ENCODE results near the gene TSPAN4. TPM values are rescaled to one million over a fixed set of nuclear protein-coding genes. Genes with fewer than 3 reads are reported as not detected.

The TSPAN4 gene
- total and polyA plus RNA-seq, 4 donors = 16.5 to 38.1 (median 30.4) TPM

DNA sequence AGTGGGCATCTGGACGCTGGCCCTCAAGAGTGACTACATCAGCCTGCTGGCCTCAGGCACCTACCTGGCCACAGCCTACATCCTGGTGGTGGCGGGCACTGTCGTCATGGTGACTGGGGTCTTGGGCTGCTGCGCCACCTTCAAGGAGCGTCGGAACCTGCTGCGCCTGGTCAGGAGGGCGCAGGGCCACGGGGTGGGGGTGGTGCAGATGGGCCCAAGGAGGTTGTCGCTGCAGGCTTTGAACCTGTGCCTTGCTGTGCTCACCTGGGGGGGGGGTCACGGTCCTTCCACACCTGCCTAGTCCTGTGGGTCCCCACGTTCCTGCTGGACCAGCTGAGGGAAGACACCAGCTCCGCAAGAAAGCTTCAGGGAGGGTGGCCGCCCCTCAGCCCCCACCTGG, 6.4 kb upstream of the TSPAN4 start:
- Histone ChIP-seq H3K36me3 (ENCODE audit: control insufficient read depth in 4 of 4, insufficient read depth in 3 of 4, low read depth in 1 of 4, low read length in 3 of 4) (peaks cover 5 to 28% (median 11%) of the 10 kb centered on the region in 4 donors), H3K27ac (ENCODE audit: low read depth in 1 of 2, low read length in 2 of 2) (no peak overlapping the region), H3K27me3 (ENCODE audit: control insufficient read depth in 4 of 4, insufficient read depth in 4 of 4, low read length in 3 of 4) (no peaks in the 10 kb centered on the region), H3K9ac (ENCODE audit: low read depth in 1 of 2, low read length in 2 of 2) (no peak overlapping the region), H3K4me1 (ENCODE audit: control insufficient read depth in 4 of 4, insufficient read depth in 4 of 4, low read length in 3 of 4) (peaks cover 26 to 63% (median 41%) of the 10 kb centered on the region in 4 donors), H3K9me3 (ENCODE audit: control insufficient read depth in 4 of 4, low read length in 3 of 4) (no peaks in the 10 kb centered on the region), H3K4me3 (ENCODE audit: low read depth in 1 of 3, low read length in 3 of 3) (no peak overlapping the region)
- DNase-seq (ENCODE audit: low spot score) = no peak
- WGBS = 94% methylated on average over 14 of the region's 14 CpGs
- TF ChIP-seq, protein P1, sequence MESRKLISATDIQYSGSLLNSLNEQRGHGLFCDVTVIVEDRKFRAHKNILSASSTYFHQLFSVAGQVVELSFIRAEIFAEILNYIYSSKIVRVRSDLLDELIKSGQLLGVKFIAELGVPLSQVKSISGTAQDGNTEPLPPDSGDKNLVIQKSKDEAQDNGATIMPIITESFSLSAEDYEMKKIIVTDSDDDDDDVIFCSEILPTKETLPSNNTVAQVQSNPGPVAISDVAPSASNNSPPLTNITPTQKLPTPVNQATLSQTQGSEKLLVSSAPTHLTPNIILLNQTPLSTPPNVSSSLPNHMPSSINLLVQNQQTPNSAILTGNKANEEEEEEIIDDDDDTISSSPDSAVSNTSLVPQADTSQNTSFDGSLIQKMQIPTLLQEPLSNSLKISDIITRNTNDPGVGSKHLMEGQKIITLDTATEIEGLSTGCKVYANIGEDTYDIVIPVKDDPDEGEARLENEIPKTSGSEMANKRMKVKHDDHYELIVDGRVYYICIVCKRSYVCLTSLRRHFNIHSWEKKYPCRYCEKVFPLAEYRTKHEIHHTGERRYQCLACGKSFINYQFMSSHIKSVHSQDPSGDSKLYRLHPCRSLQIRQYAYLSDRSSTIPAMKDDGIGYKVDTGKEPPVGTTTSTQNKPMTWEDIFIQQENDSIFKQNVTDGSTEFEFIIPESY (IDR thresholded peaks at IDR 0.05) = no peak
- TF ChIP-seq GABPA (IDR thresholded peaks at IDR 0.05 in 1 of 2, conservative IDR thresholded peaks at IDR 0.05 in 1 of 2) (no peak), NR2F2 (IDR thresholded peaks at IDR 0.05) (no peak), TAF1 (conservative IDR thresholded peaks at IDR 0.05) (no peak), MAX (IDR thresholded peaks at IDR 0.05) (no peak), SP1 (IDR thresholded peaks at IDR 0.05) (no peak), RAD21 (IDR thresholded peaks at IDR 0.05) (no peak)
- TF ChIP-seq, protein P2, sequence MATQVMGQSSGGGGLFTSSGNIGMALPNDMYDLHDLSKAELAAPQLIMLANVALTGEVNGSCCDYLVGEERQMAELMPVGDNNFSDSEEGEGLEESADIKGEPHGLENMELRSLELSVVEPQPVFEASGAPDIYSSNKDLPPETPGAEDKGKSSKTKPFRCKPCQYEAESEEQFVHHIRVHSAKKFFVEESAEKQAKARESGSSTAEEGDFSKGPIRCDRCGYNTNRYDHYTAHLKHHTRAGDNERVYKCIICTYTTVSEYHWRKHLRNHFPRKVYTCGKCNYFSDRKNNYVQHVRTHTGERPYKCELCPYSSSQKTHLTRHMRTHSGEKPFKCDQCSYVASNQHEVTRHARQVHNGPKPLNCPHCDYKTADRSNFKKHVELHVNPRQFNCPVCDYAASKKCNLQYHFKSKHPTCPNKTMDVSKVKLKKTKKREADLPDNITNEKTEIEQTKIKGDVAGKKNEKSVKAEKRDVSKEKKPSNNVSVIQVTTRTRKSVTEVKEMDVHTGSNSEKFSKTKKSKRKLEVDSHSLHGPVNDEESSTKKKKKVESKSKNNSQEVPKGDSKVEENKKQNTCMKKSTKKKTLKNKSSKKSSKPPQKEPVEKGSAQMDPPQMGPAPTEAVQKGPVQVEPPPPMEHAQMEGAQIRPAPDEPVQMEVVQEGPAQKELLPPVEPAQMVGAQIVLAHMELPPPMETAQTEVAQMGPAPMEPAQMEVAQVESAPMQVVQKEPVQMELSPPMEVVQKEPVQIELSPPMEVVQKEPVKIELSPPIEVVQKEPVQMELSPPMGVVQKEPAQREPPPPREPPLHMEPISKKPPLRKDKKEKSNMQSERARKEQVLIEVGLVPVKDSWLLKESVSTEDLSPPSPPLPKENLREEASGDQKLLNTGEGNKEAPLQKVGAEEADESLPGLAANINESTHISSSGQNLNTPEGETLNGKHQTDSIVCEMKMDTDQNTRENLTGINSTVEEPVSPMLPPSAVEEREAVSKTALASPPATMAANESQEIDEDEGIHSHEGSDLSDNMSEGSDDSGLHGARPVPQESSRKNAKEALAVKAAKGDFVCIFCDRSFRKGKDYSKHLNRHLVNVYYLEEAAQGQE (IDR thresholded peaks at IDR 0.05) = no peak

- Histone ChIP-seq H3K9ac (ENCODE audit: low read depth in 1 of 2, low read length in 2 of 2) (no peak overlapping the region), H3K27me3 (ENCODE audit: control insufficient read depth in 4 of 4, insufficient read depth in 4 of 4, low read length in 3 of 4) (no peaks in the 10 kb centered on the region), H3K4me1 (ENCODE audit: control insufficient read depth in 4 of 4, insufficient read depth in 4 of 4, low read length in 3 of 4) (peaks cover 26 to 63% (median 41%) of the 10 kb centered on the region in 4 donors), H3K9me3 (ENCODE audit: control insufficient read depth in 4 of 4, low read length in 3 of 4) (no peaks in the 10 kb centered on the region), H3K36me3 (ENCODE audit: control insufficient read depth in 4 of 4, insufficient read depth in 3 of 4, low read depth in 1 of 4, low read length in 3 of 4) (peaks cover 5 to 28% (median 11%) of the 10 kb centered on the region in 4 donors), H3K4me3 (ENCODE audit: low read depth in 1 of 3, low read length in 3 of 3) (no peak overlapping the region), H3K27ac (ENCODE audit: low read depth in 1 of 2, low read length in 2 of 2) (peak overlapping the region in 1 of 2 donors; percentile 37)
- TF ChIP-seq HNF4A (conservative IDR thresholded peaks at IDR 0.05) (no peak), MAX (IDR thresholded peaks at IDR 0.05) (no peak), TAF1 (conservative IDR thresholded peaks at IDR 0.05) (no peak), FOXA1 (IDR thresholded peaks at IDR 0.05) (no peak), YY1 (IDR thresholded peaks at IDR 0.05) (no peak), EGR1 (IDR thresholded peaks at IDR 0.05; ENCODE audit: low read depth in 2 of 2) (no peak), FOXA2 (IDR thresholded peaks at IDR 0.05) (no peak), HNF4G (IDR thresholded peaks at IDR 0.05) (no peak), SP1 (IDR thresholded peaks at IDR 0.05) (no peak), JUND (IDR thresholded peaks at IDR 0.05) (no peak), NR2F2 (IDR thresholded peaks at IDR 0.05) (no peak), RAD21 (IDR thresholded peaks at IDR 0.05) (no peak), GABPA (IDR thresholded peaks at IDR 0.05 in 1 of 2, conservative IDR thresholded peaks at IDR 0.05 in 1 of 2) (no peak)
- TF ChIP-seq, protein P3, sequence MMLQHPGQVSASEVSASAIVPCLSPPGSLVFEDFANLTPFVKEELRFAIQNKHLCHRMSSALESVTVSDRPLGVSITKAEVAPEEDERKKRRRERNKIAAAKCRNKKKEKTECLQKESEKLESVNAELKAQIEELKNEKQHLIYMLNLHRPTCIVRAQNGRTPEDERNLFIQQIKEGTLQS (IDR thresholded peaks at IDR 0.05) = no peak
- TF ChIP-seq, protein P2 (IDR thresholded peaks at IDR 0.05) = no peak
- TF ChIP-seq, protein P4, sequence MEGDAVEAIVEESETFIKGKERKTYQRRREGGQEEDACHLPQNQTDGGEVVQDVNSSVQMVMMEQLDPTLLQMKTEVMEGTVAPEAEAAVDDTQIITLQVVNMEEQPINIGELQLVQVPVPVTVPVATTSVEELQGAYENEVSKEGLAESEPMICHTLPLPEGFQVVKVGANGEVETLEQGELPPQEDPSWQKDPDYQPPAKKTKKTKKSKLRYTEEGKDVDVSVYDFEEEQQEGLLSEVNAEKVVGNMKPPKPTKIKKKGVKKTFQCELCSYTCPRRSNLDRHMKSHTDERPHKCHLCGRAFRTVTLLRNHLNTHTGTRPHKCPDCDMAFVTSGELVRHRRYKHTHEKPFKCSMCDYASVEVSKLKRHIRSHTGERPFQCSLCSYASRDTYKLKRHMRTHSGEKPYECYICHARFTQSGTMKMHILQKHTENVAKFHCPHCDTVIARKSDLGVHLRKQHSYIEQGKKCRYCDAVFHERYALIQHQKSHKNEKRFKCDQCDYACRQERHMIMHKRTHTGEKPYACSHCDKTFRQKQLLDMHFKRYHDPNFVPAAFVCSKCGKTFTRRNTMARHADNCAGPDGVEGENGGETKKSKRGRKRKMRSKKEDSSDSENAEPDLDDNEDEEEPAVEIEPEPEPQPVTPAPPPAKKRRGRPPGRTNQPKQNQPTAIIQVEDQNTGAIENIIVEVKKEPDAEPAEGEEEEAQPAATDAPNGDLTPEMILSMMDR (IDR thresholded peaks at IDR 0.05; ENCODE audit: low read depth, low read length, missing input control) = no peak
- TF ChIP-seq, protein P1 (IDR thresholded peaks at IDR 0.05) = no peak
- 96% methylated on average over 9 of the region's 9 CpGs for WGBS
- no peak for DNase-seq (ENCODE audit: low spot score)
Observed at GRCh38 chr11:836700-837099, 6.0 kb upstream of the TSPAN4 start.
